ENCODE data around the gene SHISA6. TPM values are rescaled to one million over a fixed set of nuclear protein-coding genes. Genes with fewer than 3 reads are reported as not detected.

SHISA6 gene
- total RNA-seq, 1 experiment from 2014 or later: not detected

- no peak for DNase-seq (ENCODE audit: low spot score)
Observed at GRCh38 chr17:11515901-11516300, 274.9 kb downstream of the SHISA6 start.

- no peak for DNase-seq (ENCODE audit: low spot score)
Observed at GRCh38 chr17:11535231-11535630, 294.2 kb downstream of the SHISA6 start.

DNA sequence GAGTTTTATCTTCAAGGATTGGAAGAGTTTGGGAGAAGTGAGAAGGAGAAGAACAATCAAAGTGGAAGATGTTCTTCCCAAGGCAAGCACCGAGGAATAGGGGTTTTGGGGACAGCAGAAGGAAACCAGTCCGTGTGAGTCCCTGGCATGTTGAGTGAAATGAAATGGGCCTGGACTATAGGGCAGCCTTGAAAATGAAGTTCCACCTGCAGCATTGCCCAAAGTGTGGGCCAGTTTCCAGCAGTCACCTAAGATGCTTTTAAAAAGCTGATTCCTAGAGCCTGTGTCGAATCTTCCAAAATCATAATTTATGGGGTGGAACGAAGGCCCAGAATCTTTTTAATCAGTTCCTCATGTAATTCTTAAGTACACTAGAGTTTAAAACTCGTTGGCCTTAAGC lies 297.4 kb downstream of the SHISA6 start:
- DNase-seq (ENCODE audit: low spot score): no peak

DNA sequence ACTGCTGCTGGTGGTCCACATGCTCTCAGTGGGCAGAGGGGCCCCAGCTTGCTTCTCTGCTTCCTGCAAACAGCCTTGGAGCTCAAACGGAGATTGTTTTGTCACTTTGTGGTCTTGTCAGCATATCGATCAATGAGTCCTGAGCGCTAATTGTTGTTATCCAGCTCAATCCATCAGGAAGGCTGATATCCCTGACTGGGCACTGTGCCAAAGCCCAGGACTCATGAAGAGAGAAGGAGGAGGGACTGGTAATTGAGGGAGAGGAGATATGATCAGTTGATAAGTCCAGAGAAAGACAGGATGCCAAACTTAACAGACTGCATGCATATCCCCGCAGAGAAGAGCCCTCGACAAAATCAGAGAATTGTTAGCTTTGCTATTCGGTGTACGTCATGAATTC lies 298.6 kb downstream of the SHISA6 start:
- DNase-seq (ENCODE audit: low spot score): no peak

- DNase-seq (ENCODE audit: low spot score): no peak
Observed at GRCh38 chr17:11545002-11545401, 304.0 kb downstream of the SHISA6 start.

GRCh38 chr17:11545696-11546095 lies 304.7 kb downstream of the SHISA6 start:
- no peak for DNase-seq (ENCODE audit: low spot score)

GRCh38 chr17:11547853-11548252 lies 306.8 kb downstream of the SHISA6 start:
- DNase-seq (ENCODE audit: low spot score): no peak

- no peak for DNase-seq (ENCODE audit: low spot score)
Observed at GRCh38 chr17:11548398-11548797, 307.4 kb downstream of the SHISA6 start.

DNA sequence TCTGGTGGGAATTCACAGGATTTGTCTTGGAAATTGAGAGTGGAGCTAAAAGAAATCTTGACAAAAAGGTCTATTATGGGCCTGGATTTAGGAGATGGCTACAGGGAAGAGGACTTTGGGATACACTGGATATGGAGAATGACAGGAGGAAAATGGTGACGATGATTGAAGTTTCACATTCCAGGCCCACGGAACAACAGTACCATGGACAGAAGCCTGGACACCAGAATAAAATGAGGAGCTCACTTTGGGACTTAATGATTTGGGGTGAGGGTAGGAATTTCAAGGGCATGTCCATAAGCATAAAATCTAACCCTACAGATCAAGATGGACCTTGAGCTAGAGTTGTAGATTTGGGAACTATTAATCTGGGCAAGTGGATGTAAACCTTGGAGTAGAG lies 309.4 kb downstream of the SHISA6 start:
- no peak for DNase-seq (ENCODE audit: low spot score)

DNA sequence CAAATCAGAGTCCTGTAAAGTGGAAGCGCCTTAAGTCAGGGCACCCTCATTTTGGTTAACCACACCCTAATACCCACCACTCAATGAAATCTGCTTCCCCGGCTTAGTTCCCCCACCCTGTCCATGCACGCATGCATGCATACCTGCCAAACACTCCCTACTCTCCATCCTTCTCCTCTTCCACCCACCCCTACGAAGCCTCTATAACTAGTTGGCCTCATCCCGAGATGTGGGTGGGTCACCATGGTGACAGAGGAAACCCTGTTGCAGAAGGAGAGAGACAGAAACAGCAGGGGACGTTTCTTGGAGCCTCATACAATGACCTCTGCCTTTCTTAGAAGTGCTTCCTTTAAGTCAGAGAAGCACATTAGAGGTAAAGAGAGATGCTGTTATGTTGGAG lies 310.4 kb downstream of the SHISA6 start:
- no peak for DNase-seq (ENCODE audit: low spot score)

DNA sequence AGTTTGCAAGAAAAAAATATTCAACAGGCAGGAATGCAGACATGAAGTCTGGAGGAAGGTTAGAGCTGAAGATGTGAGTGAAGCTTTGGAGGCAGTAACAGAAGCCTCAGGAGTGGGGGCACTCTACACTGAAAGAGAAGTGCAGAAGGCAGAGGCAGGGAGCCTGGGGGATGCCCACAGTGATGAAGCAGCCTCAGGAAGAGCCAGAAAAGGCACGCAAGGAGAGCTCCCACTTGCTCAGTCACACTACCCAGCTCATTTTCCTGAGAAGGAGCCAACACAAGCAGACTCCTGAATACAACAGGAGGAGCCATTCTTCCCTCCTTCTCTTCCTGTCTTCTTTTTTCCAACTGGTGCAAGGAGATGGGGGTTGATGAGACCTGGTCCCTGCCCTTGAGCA lies 312.1 kb downstream of the SHISA6 start:
- no peak for DNase-seq (ENCODE audit: low spot score)

DNA sequence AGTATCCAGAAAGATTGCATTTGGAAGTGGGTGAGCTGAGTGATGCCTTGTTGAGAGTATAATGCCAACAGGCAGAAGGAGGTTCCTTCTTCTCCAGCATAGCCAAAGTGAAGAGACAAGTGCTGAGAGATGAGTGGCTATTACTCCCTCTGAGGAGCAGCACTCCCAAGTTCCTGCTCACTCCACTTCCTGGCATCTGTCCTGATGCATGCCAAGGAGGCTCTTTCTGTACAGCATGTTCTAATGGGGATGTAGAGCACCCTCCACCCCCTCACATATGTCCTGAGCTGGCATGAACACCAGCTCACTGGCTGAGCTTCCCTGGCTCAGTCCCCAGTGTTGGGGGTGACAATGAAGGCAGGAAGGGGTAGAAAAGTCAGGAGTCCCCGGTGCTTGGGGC lies 313.0 kb downstream of the SHISA6 start:
- no peak for DNase-seq (ENCODE audit: low spot score)

DNA sequence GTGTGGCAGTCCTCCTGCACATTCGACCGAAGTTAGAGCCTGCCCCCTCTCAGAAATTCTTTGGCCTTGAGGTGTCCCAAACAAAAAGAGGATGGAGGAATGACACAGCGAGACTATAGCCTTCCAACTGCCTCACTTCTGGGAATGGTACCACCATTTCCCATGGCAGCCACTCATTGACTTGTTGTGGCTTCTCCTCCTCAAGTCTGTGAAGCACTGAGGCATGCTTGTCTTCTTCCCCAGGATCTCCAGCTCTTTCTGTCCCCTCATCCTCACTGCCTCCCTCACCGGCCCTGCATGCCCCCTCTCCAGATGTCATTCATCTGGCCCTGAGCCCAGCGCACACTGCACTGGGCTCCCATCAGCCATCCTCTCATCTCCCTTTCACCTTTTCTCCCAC lies 313.5 kb downstream of the SHISA6 start:
- DNase-seq (ENCODE audit: low spot score): no peak

- no peak for DNase-seq (ENCODE audit: low spot score)
Observed at GRCh38 chr17:11555530-11555929, 314.5 kb downstream of the SHISA6 start.

DNA sequence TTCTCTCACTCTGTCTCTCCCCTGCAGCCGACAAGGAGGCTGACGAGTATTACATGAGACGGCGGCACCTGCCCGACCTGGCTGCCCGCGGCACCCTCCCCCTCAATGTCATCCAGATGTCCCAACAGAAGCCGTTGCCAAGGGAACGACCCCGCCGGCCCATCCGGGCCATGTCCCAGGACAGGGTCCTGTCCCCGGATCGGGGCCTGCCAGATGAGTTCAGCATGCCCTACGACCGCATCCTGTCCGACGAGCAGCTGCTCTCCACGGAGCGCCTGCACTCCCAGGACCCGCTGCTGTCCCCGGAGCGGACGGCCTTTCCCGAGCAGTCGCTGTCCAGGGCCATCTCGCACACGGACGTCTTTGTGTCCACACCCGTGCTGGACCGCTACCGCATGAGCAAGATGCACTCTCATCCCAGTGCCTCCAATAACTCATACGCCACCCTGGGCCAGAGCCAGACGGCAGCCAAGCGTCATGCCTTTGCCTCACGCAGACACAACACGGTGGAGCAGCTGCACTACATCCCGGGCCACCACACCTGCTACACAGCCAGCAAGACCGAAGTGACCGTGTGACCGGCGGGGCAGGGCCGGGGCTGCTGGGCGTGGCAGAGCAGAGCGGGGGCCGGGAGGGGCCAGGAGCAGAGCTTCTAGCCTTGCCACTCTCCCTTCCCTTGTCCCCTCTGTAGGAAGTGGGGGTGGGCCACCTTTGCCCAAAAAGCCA lies 316.9 kb downstream of the SHISA6 start:
- no peak for DNase-seq (ENCODE audit: low spot score)

DNA sequence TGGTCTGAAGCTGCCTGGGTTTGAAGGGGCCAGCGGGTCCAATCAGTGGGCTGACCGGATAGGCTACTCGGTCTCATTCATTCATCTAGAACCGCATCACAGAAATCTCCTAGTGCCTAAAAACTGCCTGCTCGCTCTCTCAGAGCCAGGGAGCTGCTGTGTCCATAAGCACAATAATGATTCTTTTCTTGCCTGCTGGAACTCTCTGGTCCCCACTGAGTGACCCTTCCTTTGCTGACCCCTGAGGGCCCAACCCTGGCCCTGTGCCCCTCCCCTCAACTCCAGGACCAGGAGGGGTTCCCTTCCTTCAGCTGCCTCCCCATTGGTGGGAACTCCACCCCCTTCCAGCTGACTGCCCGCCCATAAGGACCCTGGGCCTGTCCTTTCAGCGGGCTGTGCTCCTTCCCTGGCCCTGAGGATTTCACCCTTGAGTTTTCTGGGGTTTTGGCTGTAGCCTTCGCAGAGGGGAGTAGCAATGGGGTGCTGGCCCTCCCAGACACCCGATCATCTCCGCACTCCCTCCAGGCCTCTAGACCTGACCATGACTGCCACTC lies 317.7 kb downstream of the SHISA6 start:
- DNase-seq (ENCODE audit: low spot score): no peak

GRCh38 chr17:11559601-11560000 lies 318.6 kb downstream of the SHISA6 start:
- no peak for DNase-seq (ENCODE audit: low spot score)

DNA sequence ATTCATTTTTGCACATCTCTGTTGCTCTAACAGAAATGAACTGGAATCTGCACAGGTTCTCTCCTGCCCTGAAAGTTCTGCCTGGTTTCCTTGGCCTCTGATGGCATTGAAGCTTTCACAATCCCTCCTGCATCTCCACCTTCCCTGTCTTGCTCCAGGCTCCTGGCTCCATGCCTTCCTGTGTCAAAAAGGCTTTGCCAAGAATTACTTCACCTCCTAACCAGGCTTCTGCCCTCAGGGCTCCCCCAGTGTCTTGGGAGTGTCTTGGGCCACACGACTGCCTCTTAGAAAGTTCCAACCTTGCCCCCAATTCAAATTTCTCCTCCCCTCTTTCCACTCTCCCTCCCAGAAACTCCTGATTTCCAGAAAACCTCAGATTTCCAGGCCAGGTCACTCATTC lies 320.3 kb downstream of the SHISA6 start:
- DNase-seq (ENCODE audit: low spot score): no peak

DNA sequence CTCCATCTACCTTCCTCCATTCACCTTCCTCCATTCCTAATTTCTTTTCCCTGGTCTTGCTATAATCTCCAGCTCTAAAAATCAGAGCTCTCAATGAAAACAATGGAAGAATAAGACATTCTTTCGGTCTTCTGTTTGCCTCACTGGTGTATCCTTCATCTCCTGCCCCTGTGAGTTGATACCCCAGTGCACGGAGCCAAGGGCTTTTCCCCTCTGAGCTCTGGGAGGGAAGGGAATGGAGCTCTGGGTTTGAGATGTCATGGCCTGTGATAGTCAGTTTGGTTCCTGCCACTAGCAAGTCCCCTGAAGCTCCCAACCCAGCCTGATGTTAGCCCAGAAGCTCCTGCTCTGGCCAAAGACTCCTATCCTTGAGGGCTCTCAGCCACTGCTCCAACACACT lies 320.7 kb downstream of the SHISA6 start:
- DNase-seq (ENCODE audit: low spot score): no peak

- no peak for DNase-seq (ENCODE audit: low spot score)
Observed at GRCh38 chr17:11564589-11565380, 323.8 kb downstream of the SHISA6 start.

DNA sequence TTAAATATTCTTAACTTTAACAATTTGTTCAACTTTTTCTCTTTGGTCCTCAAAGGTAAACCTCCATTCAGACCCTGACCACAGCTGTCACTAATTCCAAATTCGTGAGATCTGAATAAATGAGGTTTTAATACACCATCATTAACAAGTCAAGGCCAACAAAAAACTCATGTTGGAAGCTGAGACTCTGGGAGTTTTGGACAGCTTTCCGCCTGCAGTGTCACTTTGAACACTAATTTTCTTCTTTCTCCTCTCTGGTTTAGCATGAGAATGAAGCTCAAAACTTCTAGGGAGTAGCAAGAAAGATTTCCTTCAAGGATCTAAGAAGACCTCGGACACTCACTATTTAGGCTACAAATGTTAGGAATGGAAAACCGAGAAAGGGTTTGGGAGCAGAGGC lies 324.6 kb downstream of the SHISA6 start:
- no peak for DNase-seq (ENCODE audit: low spot score)

- no peak for DNase-seq (ENCODE audit: low spot score)
Observed at GRCh38 chr17:11578998-11579397, 338.0 kb downstream of the SHISA6 start.

DNA sequence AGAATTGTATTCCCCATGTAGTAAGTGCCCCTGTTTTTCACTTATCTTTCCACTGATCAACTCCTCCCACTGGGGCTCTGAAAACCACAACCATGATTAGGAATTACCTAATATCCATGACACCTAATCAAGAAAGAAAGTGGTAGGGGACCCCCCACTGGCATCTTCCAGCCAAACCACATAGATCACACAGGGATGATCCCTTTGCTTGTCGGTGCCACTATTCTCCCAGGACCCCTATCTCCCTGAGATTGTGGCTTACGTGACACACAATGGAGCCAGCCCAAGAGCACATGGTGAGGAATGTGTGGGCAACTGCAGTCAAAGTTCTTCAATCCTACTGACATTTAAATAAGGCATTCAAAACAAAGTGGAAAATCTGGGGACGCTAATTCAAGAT lies 339.7 kb downstream of the SHISA6 start:
- no peak for DNase-seq (ENCODE audit: low spot score)
